GM18499 (cell line): ENCODE measurements around the gene COL26A1.
"Not testable (repeated sequence)": the region's sequence is repeated elsewhere in the genome, so short reads cannot be mapped to it uniquely, and the experiment has no call there.

Experiments used
- ATAC-seq: cut with Tn5 transposase; IDR thresholded peaks from one replicate; pipeline ENCODE4 v1.9.1; 2021; ENCODE audit warnings: moderate number of reproducible peaks; ENCODE audit not compliant: insufficient read depth, unreplicated experiment

Gene COL26A1

GRCh38 chr7:101399759-101400158, 37.1 kb downstream of the COL26A1 start:
- ATAC-seq, result no peak

DNA sequence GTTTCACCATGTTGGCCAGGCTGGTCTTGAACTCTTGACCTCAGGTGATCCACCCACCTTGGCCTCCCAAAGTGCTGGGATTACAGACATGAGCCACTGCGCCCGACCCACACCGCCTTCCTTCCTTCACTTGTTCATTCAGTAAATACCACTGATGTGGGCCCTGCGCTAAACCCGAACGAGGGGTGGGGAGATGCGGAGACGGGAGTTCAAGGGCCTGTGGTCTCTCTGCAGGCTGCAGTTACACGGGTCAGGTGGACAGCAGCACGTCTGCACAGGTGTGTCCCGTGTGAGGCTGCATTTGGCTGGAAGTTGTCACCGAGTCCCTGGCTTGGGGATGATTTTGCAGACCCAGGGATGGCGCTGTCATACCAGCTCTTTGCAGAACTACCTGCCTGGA, 38.1 kb downstream of the COL26A1 start:
- ATAC-seq, result no peak

DNA sequence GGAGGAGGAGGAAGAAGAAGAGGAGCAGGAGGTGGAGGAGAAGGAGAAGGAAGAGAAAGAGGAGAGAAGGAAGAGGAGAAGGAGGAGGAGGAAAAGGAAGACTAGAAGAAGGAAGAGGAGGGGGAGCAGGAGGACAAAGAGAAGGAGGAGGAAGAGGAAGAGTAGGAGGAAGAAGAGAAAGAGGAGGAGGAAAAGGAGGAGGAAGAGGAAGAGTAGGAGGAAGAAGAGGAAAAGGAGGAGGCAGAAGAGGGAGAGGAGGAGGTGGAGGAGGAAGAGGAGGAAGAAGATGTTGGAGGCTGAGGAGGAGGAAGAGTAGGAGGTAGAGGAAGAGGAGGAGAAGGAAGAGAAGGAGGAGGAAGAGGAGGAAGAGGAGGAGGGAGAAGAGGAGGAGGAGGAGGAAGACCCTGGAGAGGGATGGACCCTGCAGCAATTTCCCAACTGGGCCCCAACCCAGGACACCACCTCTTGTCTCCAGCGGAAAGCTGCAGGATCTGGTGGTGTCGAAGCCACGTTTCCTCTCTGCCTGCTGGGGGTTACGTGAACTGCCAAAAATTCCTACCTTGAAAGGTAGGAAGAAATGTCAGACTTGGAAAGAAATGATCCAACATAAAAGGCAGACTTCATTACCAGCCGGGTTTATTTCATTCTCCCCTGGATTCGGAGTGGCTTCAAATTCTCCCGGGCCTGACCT, 38.9 kb downstream of the COL26A1 start:
- ATAC-seq, result no peak

- no peak for ATAC-seq
Observed at GRCh38 chr7:101402081-101402779, 39.6 kb downstream of the COL26A1 start.

- no peak for ATAC-seq
Observed at GRCh38 chr7:101402835-101403234, 40.2 kb downstream of the COL26A1 start.

- no peak for ATAC-seq
Observed at GRCh38 chr7:101405474-101406067, 42.9 kb downstream of the COL26A1 start.

DNA sequence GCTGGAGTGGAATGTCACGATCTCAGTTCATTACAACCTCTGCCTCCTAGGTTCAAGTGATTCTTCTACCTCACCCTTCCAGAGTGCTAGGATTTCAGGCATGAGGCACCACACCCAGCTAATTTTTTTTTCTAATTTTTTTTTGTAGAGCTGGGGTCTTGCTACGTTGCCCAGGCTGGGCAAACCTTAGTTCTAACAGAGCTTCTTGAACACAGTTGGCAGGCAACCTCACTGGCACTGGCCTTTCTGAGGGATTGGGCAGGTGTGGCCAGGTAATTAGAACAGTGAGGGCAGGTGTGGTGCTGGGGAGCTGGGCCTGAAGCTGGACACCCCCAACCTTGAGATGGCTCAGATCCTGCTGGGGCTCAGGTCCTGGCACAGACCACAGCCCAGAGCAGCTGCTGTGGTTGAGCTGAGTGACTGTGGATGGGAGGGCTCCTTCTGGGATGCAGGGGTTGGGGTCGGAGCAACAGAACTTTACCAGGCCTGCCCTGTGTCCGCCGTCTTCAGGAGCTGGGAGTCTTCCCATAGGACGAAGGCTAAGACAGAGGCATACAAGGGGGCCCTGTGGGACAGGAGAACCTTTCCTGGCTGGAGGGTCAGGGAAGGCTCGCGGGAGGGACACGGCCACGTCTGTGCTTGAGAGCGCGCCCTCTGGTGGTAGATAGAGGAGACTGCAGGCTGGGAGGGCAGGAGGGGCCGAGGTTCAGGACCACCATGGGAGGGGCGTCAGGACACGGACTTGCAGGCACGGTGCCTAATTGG, 48.2 kb downstream of the COL26A1 start:
- ATAC-seq, result no peak

- no peak for ATAC-seq
Observed at GRCh38 chr7:101411508-101411874, 48.8 kb downstream of the COL26A1 start.

- ATAC-seq, result no peak
Observed at GRCh38 chr7:101412976-101413375, 50.3 kb downstream of the COL26A1 start.

- ATAC-seq, result no peak
Observed at GRCh38 chr7:101418694-101419093, 56.0 kb downstream of the COL26A1 start.

GRCh38 chr7:101419831-101420230, 57.2 kb downstream of the COL26A1 start:
- ATAC-seq, result no peak

DNA sequence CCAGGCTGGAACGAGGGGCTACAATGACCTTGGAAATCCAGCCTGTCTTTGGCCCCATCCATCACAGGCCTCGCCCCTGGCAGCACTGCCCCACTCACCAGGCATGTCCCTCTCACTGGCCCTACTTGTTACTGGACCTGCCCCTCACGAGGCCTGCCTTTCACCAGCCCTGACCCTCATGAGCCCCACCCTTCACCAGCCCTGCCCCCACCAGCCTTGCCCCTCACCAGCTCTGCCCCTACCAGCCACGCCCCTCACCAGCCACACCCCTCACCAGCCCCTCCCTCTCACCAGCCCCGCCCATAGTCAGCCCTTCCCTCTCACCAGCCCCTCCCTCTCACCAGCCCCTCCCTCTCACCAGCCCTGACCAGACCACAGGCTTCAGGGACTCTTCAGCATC, 57.8 kb downstream of the COL26A1 start:
- no peak for ATAC-seq

GRCh38 chr7:101422356-101423195, 59.9 kb downstream of the COL26A1 start:
- ATAC-seq, result no peak

DNA sequence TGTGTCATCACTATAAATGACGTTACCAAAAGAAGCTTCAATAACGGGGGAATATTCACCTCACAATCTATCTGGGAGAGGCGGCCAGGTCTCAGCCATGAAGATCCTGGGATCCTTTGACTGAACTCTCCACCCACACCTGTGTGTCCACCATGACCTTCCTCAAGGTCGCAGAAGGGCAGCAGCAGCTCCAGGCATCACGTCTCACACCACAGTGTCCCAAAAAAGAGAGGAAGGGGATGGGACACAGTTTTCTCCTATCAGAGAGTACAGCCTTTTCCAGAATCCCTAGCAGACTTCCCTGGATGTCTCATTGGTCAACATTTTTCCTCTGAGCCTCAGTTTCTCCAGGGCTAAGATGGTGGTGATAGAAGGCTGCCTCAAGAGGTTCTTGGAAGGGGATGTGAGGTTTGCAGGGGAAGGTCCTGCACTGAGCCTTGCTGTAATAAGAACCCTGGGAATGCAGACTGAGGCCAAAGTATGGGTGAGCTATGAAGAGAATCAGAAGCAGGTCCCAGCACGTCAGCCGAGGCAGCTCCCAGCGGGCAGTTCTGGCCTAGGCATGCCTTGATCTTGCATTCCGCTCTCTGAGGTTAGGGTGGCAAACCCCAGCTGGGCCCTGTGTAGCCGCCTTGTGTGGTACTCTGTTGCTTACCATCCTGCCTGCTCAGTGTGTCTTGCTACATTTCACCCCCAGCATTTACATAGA, 63.8 kb downstream of the COL26A1 start:
- no peak for ATAC-seq

GRCh38 chr7:101428093-101428866, 65.6 kb downstream of the COL26A1 start:
- ATAC-seq, result no peak

DNA sequence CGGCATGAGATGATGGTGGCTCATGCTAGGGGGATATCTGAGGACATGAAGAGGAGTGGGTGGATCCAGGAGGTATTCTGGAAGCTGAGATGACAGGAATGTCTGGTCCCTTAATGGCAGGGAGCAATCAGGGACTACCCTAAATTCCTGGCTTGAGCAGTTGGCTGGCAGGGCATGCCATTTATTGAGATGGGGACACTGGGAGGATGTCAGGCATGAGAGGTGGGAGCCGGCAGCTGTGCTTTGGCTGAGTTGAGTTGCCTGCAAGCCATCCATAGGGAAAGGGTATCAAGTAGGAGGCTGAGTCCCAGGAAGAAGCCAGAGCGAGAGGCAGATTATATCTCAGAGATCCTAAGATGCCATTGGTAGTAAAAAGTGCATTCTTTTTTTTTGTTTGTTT, 69.6 kb downstream of the COL26A1 start:
- ATAC-seq, result no peak

DNA sequence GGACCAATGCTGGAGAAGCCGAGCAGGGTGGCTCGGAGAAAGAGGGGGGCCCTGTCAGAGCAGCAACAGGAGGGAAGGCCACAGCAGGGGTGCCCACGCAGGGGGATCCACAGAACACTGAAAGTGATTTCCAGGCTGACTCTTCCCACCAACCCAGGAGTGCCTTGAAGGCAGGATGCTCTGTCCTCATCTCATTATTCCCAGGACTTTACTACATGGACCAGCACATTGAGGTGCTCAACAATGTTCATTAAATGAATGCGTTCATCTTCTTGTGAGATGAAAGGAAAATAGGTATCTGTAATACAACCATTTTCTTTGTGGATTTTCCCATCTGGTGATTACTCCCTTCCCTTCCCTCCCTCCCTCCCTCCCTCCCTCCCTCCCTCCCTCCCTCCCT, 71.0 kb downstream of the COL26A1 start:
- no peak for ATAC-seq

DNA sequence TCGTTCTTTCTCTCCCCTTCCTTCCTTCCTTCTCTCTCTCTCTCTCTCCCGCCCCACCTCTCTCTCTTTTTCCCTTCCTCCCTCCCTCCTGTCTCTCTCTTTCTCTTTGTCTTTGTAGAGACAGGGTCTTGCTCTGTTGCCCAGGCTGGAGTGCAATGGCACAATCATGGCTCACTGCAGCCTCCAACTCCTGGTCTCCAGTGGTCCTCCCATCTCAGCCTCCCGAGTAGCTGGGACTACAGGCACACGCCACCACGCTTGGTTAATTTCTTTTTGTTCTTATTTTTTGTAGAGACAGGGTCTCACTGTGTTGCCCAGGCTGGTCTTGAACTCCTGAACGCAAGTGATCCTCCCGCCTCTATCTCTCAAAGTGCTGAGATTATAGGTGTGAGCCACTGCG, 71.5 kb downstream of the COL26A1 start:
- not testable (repeated sequence) for ATAC-seq
